HG03565 (cell line): ENCODE measurements around the gene CBLN3.

ENCODE experiments used
- ATAC-seq: cut with Tn5 transposase; IDR thresholded peaks from one replicate; pipeline ENCODE4 v1.9.1; 2021; ENCODE audit warnings: mild to moderate bottlenecking, moderate library complexity; ENCODE audit not compliant: unreplicated experiment

Gene CBLN3

GRCh38 chr14:24426912-24427536, 2.4 kb downstream of the CBLN3 start:
- ATAC-seq, result no peak

- ATAC-seq, result no peak
Measured at GRCh38 chr14:24426150-24426911, 3.1 kb downstream of the CBLN3 start.

GRCh38 chr14:24425704-24426103, 3.8 kb downstream of the CBLN3 start:
- ATAC-seq, result no peak

GRCh38 chr14:24422694-24423601, 6.5 kb downstream of the CBLN3 start:
- ATAC-seq, result no peak

GRCh38 chr14:24422261-24422660, 7.2 kb downstream of the CBLN3 start:
- no peak for ATAC-seq

- ATAC-seq, result no peak
Measured at GRCh38 chr14:24418492-24418873, 11.0 kb downstream of the CBLN3 start.

- no peak for ATAC-seq
Measured at GRCh38 chr14:24417832-24418491, 11.5 kb downstream of the CBLN3 start.

GRCh38 chr14:24416932-24417619, 12.4 kb downstream of the CBLN3 start:
- no peak for ATAC-seq

- no peak for ATAC-seq
Measured at GRCh38 chr14:24416254-24416931, 13.1 kb downstream of the CBLN3 start.

GRCh38 chr14:24415421-24416253, 13.8 kb downstream of the CBLN3 start:
- no peak for ATAC-seq

- no peak for ATAC-seq
Measured at GRCh38 chr14:24414732-24415420, 14.6 kb downstream of the CBLN3 start.

- ATAC-seq, result no peak
Measured at GRCh38 chr14:24414077-24414476, 15.4 kb downstream of the CBLN3 start.

- ATAC-seq, result no peak
Measured at GRCh38 chr14:24411443-24412389, 17.8 kb downstream of the CBLN3 start.

- ATAC-seq, result no peak
Measured at GRCh38 chr14:24409956-24410355, 19.5 kb downstream of the CBLN3 start.

- ATAC-seq, result no peak
Measured at GRCh38 chr14:24409192-24409591, 20.3 kb downstream of the CBLN3 start.

GRCh38 chr14:24408764-24409163, 20.7 kb downstream of the CBLN3 start:
- no peak for ATAC-seq

GRCh38 chr14:24407608-24408325, 21.7 kb downstream of the CBLN3 start:
- ATAC-seq, result no peak
